Mesenchymal stem cell (in vitro differentiated cells and primary cell): ENCODE data around the gene PSMG4.

Experiments used
- DNase-seq: peaks from one replicate; pipeline ENCODE4 v3.0.0-alpha.2; 2013
- H2AFZ ChIP-seq: one replicate; pipeline ENCODE4 v1.6.1; 2013; ENCODE audit warnings: low read depth, mild to moderate bottlenecking, control low read depth, inconsistent platforms, low read length, moderate library complexity
- H2AK5ac ChIP-seq: 2 replicates; pipeline ENCODE4 v1.6.1; 2013; ENCODE audit warnings: low read length, moderate library complexity, mild to moderate bottlenecking, inconsistent platforms; ENCODE audit not compliant: severe bottlenecking
- H2BK120ac ChIP-seq: one replicate; pipeline ENCODE4 v1.6.1; 2013; ENCODE audit warnings: low read depth, mild to moderate bottlenecking, inconsistent platforms, low read length, moderate library complexity
- H2BK12ac ChIP-seq, 2 experiments: one replicate each; pipeline ENCODE4 v1.6.1; 2013; ENCODE audit warnings: inconsistent platforms in 2 of 2, low read length in 2 of 2, mild to moderate bottlenecking in 2 of 2, moderate library complexity in 2 of 2, control low read depth in 1 of 2
- H2BK15ac ChIP-seq: one replicate; pipeline ENCODE4 v1.6.1; 2013; ENCODE audit warnings: mild to moderate bottlenecking, low read depth, inconsistent platforms; ENCODE audit not compliant: poor library complexity, severe bottlenecking
- H2BK5ac ChIP-seq: 2 replicates; pipeline ENCODE4 v1.6.1; 2013; ENCODE audit warnings: low read depth, mild to moderate bottlenecking, low read length, control low read depth, inconsistent platforms; ENCODE audit not compliant: poor library complexity, severe bottlenecking
- H3K14ac ChIP-seq, 2 experiments: one replicate each; pipeline ENCODE4 v1.6.1; 2013; ENCODE audit warnings: inconsistent platforms in 2 of 2, low read length in 2 of 2, control low read depth in 1 of 2, mild to moderate bottlenecking in 1 of 2, moderate library complexity in 1 of 2
- H3K18ac ChIP-seq, 2 experiments: one replicate each; pipeline ENCODE4 v1.6.1; 2013; ENCODE audit warnings: inconsistent platforms in 2 of 2, low read length in 2 of 2, control low read depth in 1 of 2, low read depth in 1 of 2, mild to moderate bottlenecking in 1 of 2
- H3K23ac ChIP-seq, 2 experiments: one replicate each; pipeline ENCODE4 v1.6.1; 2013; ENCODE audit warnings: inconsistent platforms in 2 of 2, low read length in 2 of 2, mild to moderate bottlenecking in 2 of 2, moderate library complexity in 2 of 2, control low read depth in 1 of 2
- H3K27ac ChIP-seq: 2 replicates; pipeline ENCODE4 v1.5.1; 2013; ENCODE audit warnings: mild to moderate bottlenecking, moderate library complexity, low read length, control low read depth, inconsistent platforms; ENCODE audit not compliant: poor library complexity, severe bottlenecking
- H3K27me3 ChIP-seq, 2 experiments: 2 replicates each; pipeline versions ENCODE4 v1.6.1 to v1.7.0; 2013; ENCODE audit warnings: low read length in 2 of 2, mild to moderate bottlenecking in 2 of 2, moderate library complexity in 2 of 2, control low read depth in 1 of 2, inconsistent platforms in 1 of 2; ENCODE audit not compliant: control insufficient read depth in 1 of 2, insufficient read depth in 1 of 2
- H3K36me3 ChIP-seq, 2 experiments: 2 replicates each; pipeline versions ENCODE4 v1.6.1 to v1.7.0; 2013; ENCODE audit warnings: low read length in 2 of 2, control low read depth in 1 of 2, inconsistent platforms in 1 of 2, low read depth in 1 of 2, mild to moderate bottlenecking in 1 of 2; ENCODE audit not compliant: insufficient read depth in 2 of 2, control insufficient read depth in 1 of 2
- H3K4ac ChIP-seq, 2 experiments: one replicate each; pipeline ENCODE4 v1.6.1; 2013; ENCODE audit warnings: inconsistent platforms in 2 of 2, low read length in 2 of 2, mild to moderate bottlenecking in 2 of 2, moderate library complexity in 2 of 2, control low read depth in 1 of 2, low read depth in 1 of 2
- H3K4me1 ChIP-seq: 2 replicates; pipeline ENCODE4 v1.6.1; 2013; ENCODE audit warnings: low read depth, low read length, control low read depth; ENCODE audit not compliant: control insufficient read depth, insufficient read depth
- H3K4me2 ChIP-seq: 2 replicates; pipeline ENCODE4 v1.6.1; 2013; ENCODE audit warnings: low read length, mild to moderate bottlenecking, inconsistent platforms; ENCODE audit not compliant: poor library complexity, severe bottlenecking
- H3K4me3 ChIP-seq, 2 experiments: 2 replicates each; pipeline versions ENCODE4 v1.5.1 to v1.7.0; 2013; ENCODE audit warnings: low read length in 2 of 2, mild to moderate bottlenecking in 2 of 2, control low read depth in 1 of 2, low read depth in 1 of 2; ENCODE audit not compliant: insufficient read depth in 1 of 2
- H3K79me1 ChIP-seq: replicated peaks from 2 replicates; pipeline ENCODE4 v1.6.1; 2013; ENCODE audit warnings: mild to moderate bottlenecking, control low read depth, low read length, inconsistent platforms; ENCODE audit not compliant: poor library complexity, severe bottlenecking
- H3K9ac ChIP-seq: 2 replicates; pipeline ENCODE4 v1.7.0; 2013; ENCODE audit warnings: mild to moderate bottlenecking, low read length, moderate library complexity
- H3K9me3 ChIP-seq: 2 replicates; pipeline ENCODE4 v1.7.0; 2013; ENCODE audit warnings: mild to moderate bottlenecking, low read length; ENCODE audit not compliant: control insufficient read depth
- H4K8ac ChIP-seq: one replicate; pipeline ENCODE4 v1.6.1; 2013; ENCODE audit warnings: inconsistent platforms, mild to moderate bottlenecking, low read length, moderate library complexity
- H4K91ac ChIP-seq: one replicate; pipeline ENCODE4 v1.6.1; 2013; ENCODE audit warnings: mild to moderate bottlenecking, low read length, inconsistent platforms
- WGBS: methylation state at CpG from one replicate; pipeline ENCODE4 v1.1.7; 2013; ENCODE audit warnings: mixed read lengths; 5-methylcytosine and 5-hydroxymethylcytosine counted together

PSMG4 gene

GRCh38 chr6:3283641-3284435 lies 25.1 kb downstream of the PSMG4 start:
- Histone ChIP-seq H3K18ac (no peak overlapping the region), H2BK120ac (no peak overlapping the region), H3K27me3 (no peaks in the 10 kb centered on the region), H3K14ac (no peak overlapping the region), H3K27ac (no peak overlapping the region), H3K4me1 (peaks cover 15% of the 10 kb centered on the region), H2BK5ac (no peak overlapping the region), H3K4me3 (no peak overlapping the region), H3K4ac (no peak overlapping the region), H3K36me3 (peaks cover 14 to 62% of the 10 kb centered on the region in 2 experiments), H2BK12ac (no peak overlapping the region), H3K79me1 (peaks cover 4% of the 10 kb centered on the region), H3K9ac (no peak overlapping the region), H2AFZ (no peak overlapping the region), H2AK5ac (no peak overlapping the region), H4K8ac (no peak overlapping the region), H3K23ac (no peak overlapping the region), H2BK15ac (no peak overlapping the region), H3K9me3 (no peaks in the 10 kb centered on the region), H4K91ac (no peak overlapping the region), H3K4me2 (no peak overlapping the region)
- 94% methylated on average over 23 of the region's 23 CpGs for WGBS
- no peak for DNase-seq

- Histone ChIP-seq H3K4me2 (no peak overlapping the region), H3K4me3 (no peak overlapping the region), H2BK5ac (no peak overlapping the region), H4K8ac (no peak overlapping the region), H3K36me3 (peaks cover 19 to 68% of the 10 kb centered on the region in 2 experiments), H3K4ac (no peak overlapping the region), H3K14ac (no peak overlapping the region), H3K9me3 (no peaks in the 10 kb centered on the region), H2BK12ac (no peak overlapping the region), H2AFZ (no peak overlapping the region), H3K27ac (no peak overlapping the region), H4K91ac (no peak overlapping the region), H2BK120ac (no peak overlapping the region), H3K4me1 (peaks cover 17% of the 10 kb centered on the region), H3K79me1 (peaks cover 4% of the 10 kb centered on the region), H3K9ac (no peak overlapping the region), H3K23ac (no peak overlapping the region), H2AK5ac (no peak overlapping the region), H3K18ac (no peak overlapping the region), H2BK15ac (no peak overlapping the region), H3K27me3 (no peaks in the 10 kb centered on the region)
- 97% methylated on average over 17 of the region's 17 CpGs for WGBS
- no peak for DNase-seq
Observed at GRCh38 chr6:3284436-3284876, 25.7 kb downstream of the PSMG4 start.

GRCh38 chr6:3285049-3285639 lies 26.4 kb downstream of the PSMG4 start:
- H3K27ac ChIP-seq: no peak overlapping the region
- no peak overlapping the region for H3K9ac ChIP-seq
- no peak overlapping the region for H3K23ac ChIP-seq
- H3K4me3 ChIP-seq: no peak overlapping the region
- no peak overlapping the region for H3K14ac ChIP-seq
- H2BK12ac ChIP-seq: no peak overlapping the region
- H3K4me2 ChIP-seq: no peak overlapping the region
- H2BK15ac ChIP-seq: no peak overlapping the region
- peaks cover 2% of the 10 kb centered on the region for H3K79me1 ChIP-seq
- H3K4ac ChIP-seq: no peak overlapping the region
- H4K8ac ChIP-seq: no peak overlapping the region
- H4K91ac ChIP-seq: no peak overlapping the region
- H3K36me3 ChIP-seq: peaks cover 19 to 71% of the 10 kb centered on the region in 2 experiments
- H2AFZ ChIP-seq: no peak overlapping the region
- H2BK120ac ChIP-seq: no peak overlapping the region
- 96% methylated on average over 19 of the region's 19 CpGs for WGBS
- H2BK5ac ChIP-seq: no peak overlapping the region
- H3K4me1 ChIP-seq: peaks cover 17% of the 10 kb centered on the region
- no peaks in the 10 kb centered on the region for H3K27me3 ChIP-seq
- H2AK5ac ChIP-seq: no peak overlapping the region
- no peaks in the 10 kb centered on the region for H3K9me3 ChIP-seq
- no peak overlapping the region for H3K18ac ChIP-seq
- no peak for DNase-seq

GRCh38 chr6:3285732-3286131 lies 27.0 kb downstream of the PSMG4 start:
- no peak overlapping the region for H3K9ac ChIP-seq
- H3K9me3 ChIP-seq: no peaks in the 10 kb centered on the region
- no peak overlapping the region for H2BK5ac ChIP-seq
- H3K27me3 ChIP-seq: no peaks in the 10 kb centered on the region
- DNase-seq: no peak
- no peak overlapping the region for H3K27ac ChIP-seq
- H3K4me3 ChIP-seq: no peak overlapping the region
- no peak overlapping the region for H2AFZ ChIP-seq
- H3K4me2 ChIP-seq: no peak overlapping the region
- no peak overlapping the region for H3K23ac ChIP-seq
- H3K4me1 ChIP-seq: peaks cover 16% of the 10 kb centered on the region
- H2AK5ac ChIP-seq: no peak overlapping the region
- no peak overlapping the region for H3K4ac ChIP-seq
- H2BK15ac ChIP-seq: no peak overlapping the region
- WGBS: 91% methylated on average over 13 of the region's 14 CpGs
- peaks cover 19 to 75% of the 10 kb centered on the region in 2 experiments for H3K36me3 ChIP-seq
- H4K91ac ChIP-seq: no peak overlapping the region
- H2BK12ac ChIP-seq: no peak overlapping the region
- no peak overlapping the region for H3K18ac ChIP-seq
- H3K14ac ChIP-seq: no peak overlapping the region
- no peak overlapping the region for H4K8ac ChIP-seq
- no peak overlapping the region for H2BK120ac ChIP-seq
- peaks cover 2% of the 10 kb centered on the region for H3K79me1 ChIP-seq
